PC-3 (cell line): ENCODE results near the gene CCS. TPM values are rescaled to one million over a fixed set of nuclear protein-coding genes. Genes with fewer than 3 reads are reported as not detected.

ENCODE experiments used
- ATAC-seq: fragments of 200-7000 bp; cut with Tn5 transposase; 2 replicates; pipeline ENCODE4 v1.9.1; 2020; ENCODE audit warnings: mild to moderate bottlenecking, moderate library complexity
- BruUV-seq: library from RNA; stranded (reverse); fragments of 400-500 nt; replicated peaks from 2 replicates; lab custom pipeline; 2021; lab: Mats Ljungman, UMichigan
- CTCF ChIA-PET: fragments of 300-600 bp; sonication (Branson Sonifier 250); formaldehyde crosslinking; loops from one replicate; lab custom pipeline; 2022; ENCODE audit warnings: antibody characterized with exemption; lab: Charles Lee
- POLR2A ChIA-PET: fragments of 300-600 bp; sonication (Branson Sonifier 250); formaldehyde crosslinking; loops from one replicate; lab custom pipeline; 2022; ENCODE audit warnings: antibody characterized with exemption; ENCODE audit not compliant: unreplicated experiment; lab: Charles Lee
- DNase-seq: peaks from one replicate; pipeline ENCODE4 v3.0.0-alpha.2; 2015
- H2AFZ ChIP-seq: fragments of 300-600 bp; sonication (generic); 2 replicates; pipeline ENCODE4 v1.6.0; 2016; ENCODE audit warnings: antibody characterized with exemption, low read length
- H3F3A ChIP-seq: fragments of 300-600 bp; sonication (generic); one replicate; pipeline ENCODE4 v1.6.0; 2017; ENCODE audit warnings: antibody characterized with exemption, low read length, control low read depth, mild to moderate bottlenecking; ENCODE audit not compliant: unreplicated experiment
- H3K27ac ChIP-seq: fragments of 300-600 bp; sonication (generic); 2 replicates; pipeline ENCODE4 v1.5.1; 2016; ENCODE audit warnings: mild to moderate bottlenecking, low read length
- H3K27me3 ChIP-seq: fragments of 300-600 bp; sonication (generic); 2 replicates; pipeline ENCODE4 v1.6.1; 2016; ENCODE audit warnings: low read length, mixed read lengths
- H3K36me3 ChIP-seq: fragments of 300-600 bp; sonication (generic); 2 replicates; pipeline ENCODE4 v1.6.1; 2016; ENCODE audit warnings: low read depth, mixed run types, low read length, mixed read lengths
- H3K4me1 ChIP-seq: fragments of 300-600 bp; sonication (generic); 2 replicates; pipeline ENCODE4 v1.5.1; 2016; ENCODE audit warnings: low read length; ENCODE audit not compliant: insufficient read depth
- H3K4me2 ChIP-seq: fragments of 300-600 bp; sonication (generic); 2 replicates; pipeline ENCODE4 v1.6.0; 2016; ENCODE audit warnings: low read length
- H3K4me3 ChIP-seq: fragments of 300-600 bp; sonication (generic); 2 replicates; pipeline ENCODE4 v1.5.1; 2016; ENCODE audit warnings: mild to moderate bottlenecking, low read length, mixed read lengths
- H3K79me2 ChIP-seq: fragments of 300-600 bp; sonication (generic); 2 replicates; pipeline ENCODE4 v1.6.1; 2017; ENCODE audit warnings: low read length, mixed read lengths
- H3K9ac ChIP-seq: fragments of 300-600 bp; sonication (generic); 2 replicates; pipeline ENCODE4 v1.6.0; 2016; ENCODE audit warnings: mild to moderate bottlenecking, low read length
- H3K9me2 ChIP-seq: fragments of 300-600 bp; sonication (generic); replicated peaks from 2 replicates; pipeline ENCODE4 v1.6.1; 2016; ENCODE audit warnings: mixed run types, low read length, mixed read lengths
- H3K9me3 ChIP-seq: fragments of 300-600 bp; sonication (generic); 2 replicates; pipeline ENCODE4 v1.6.1; 2016; ENCODE audit warnings: low read length, mixed read lengths
- H4K20me1 ChIP-seq: fragments of 300-600 bp; sonication (generic); 2 replicates; pipeline ENCODE4 v1.6.1; 2016; ENCODE audit warnings: low read length, mixed read lengths
- CTCF ChIP-seq: fragments of 300-600 bp; sonication (generic); conservative IDR thresholded peaks from 2 replicates; pipeline ENCODE4 v1.5.1; 2017; ENCODE audit warnings: antibody characterized with exemption, low read depth, mild to moderate bottlenecking, low read length
- EZH2 ChIP-seq: fragments of 300-600 bp; sonication (generic); IDR thresholded peaks from one replicate; pipeline ENCODE4 v1.6.1; 2017; ENCODE audit warnings: antibody characterized with exemption, mild to moderate bottlenecking, low read length; ENCODE audit not compliant: unreplicated experiment
- EZH2phosphoT487 ChIP-seq: fragments of 300-600 bp; sonication (generic); IDR thresholded peaks from 2 replicates; pipeline ENCODE4 v1.6.1; 2018; ENCODE audit warnings: mild to moderate bottlenecking, antibody characterized with exemption, low read length, borderline replicate concordance
- intact Hi-C: fragments of 100-400 bp; cut with micrococcal nuclease; formaldehyde crosslinking; loops from 2 replicates; pipeline ENCODE4 v1.9.0; 2023
- total RNA-seq: library from RNA; depleted of rRNA; stranded (reverse); fragments of >200 nt; gene quantifications from 2 replicates; pipeline ENCODE4 v1.2.3, GENCODE V29; 2014

CCS gene
- total RNA-seq, 1 experiment from 2014 or later = 43.8 TPM

GRCh38 chr11:66559866-66560676 lies 32.9 kb upstream of the CCS start:
- POLR2A ChIA-PET = no interaction called here
- TF ChIP-seq EZH2phosphoT487 = no peak
- TF ChIP-seq EZH2 = no peak
- TF ChIP-seq CTCF = no peak
- no peaks in the 10 kb centered on the region for H3K36me3 ChIP-seq
- no peak overlapping the region for H3K4me2 ChIP-seq
- H4K20me1 ChIP-seq = no peaks in the 10 kb centered on the region
- H2AFZ ChIP-seq = no peak overlapping the region
- H3K27me3 ChIP-seq = no peaks in the 10 kb centered on the region
- no peaks in the 10 kb centered on the region for H3K9me2 ChIP-seq
- intact Hi-C loops = no loop called here
- H3K4me3 ChIP-seq = no peak overlapping the region
- ATAC-seq = no peak
- no peaks in the 10 kb centered on the region for H3K9me3 ChIP-seq
- no TSS peak for BruUV-seq
- H3K27ac ChIP-seq = no peak overlapping the region
- CTCF ChIA-PET = no interaction called here
- H3K4me1 ChIP-seq = no peaks in the 10 kb centered on the region
- DNase-seq = no peak
- no peak overlapping the region for H3K9ac ChIP-seq
- no peaks in the 10 kb centered on the region for H3K79me2 ChIP-seq
- H3F3A ChIP-seq = no peaks in the 10 kb centered on the region

GRCh38 chr11:66561178-66561974 lies 31.6 kb upstream of the CCS start:
- Histone ChIP-seq H3K79me2 (no peaks in the 10 kb centered on the region), H3K9me2 (no peaks in the 10 kb centered on the region), H3K4me2 (no peak overlapping the region), H2AFZ (no peak overlapping the region), H3K27me3 (no peaks in the 10 kb centered on the region), H3F3A (no peaks in the 10 kb centered on the region), H3K4me1 (no peaks in the 10 kb centered on the region), H3K27ac (no peak overlapping the region), H3K9me3 (no peaks in the 10 kb centered on the region), H3K36me3 (no peaks in the 10 kb centered on the region), H3K4me3 (no peak overlapping the region), H4K20me1 (no peaks in the 10 kb centered on the region), H3K9ac (no peak overlapping the region)
- ATAC-seq (no peak), DNase-seq (no peak)
- BruUV-seq = no TSS peak
- TF ChIP-seq CTCF (no peak), EZH2 (no peak), EZH2phosphoT487 (no peak)
- intact Hi-C loops = no loop called here
- POLR2A ChIA-PET = no interaction called here
- CTCF ChIA-PET = interaction anchor here (0.7 kb wide), 1 partner anchor 133 kb away, joined by 3 read pairs; no protein-coding TSS in a partner anchor

- CTCF ChIA-PET = no interaction called here
- Histone ChIP-seq H3F3A (no peaks in the 10 kb centered on the region), H3K79me2 (no peaks in the 10 kb centered on the region), H3K27ac (no peak overlapping the region), H2AFZ (no peak overlapping the region), H3K9me3 (no peaks in the 10 kb centered on the region), H3K4me1 (no peaks in the 10 kb centered on the region), H4K20me1 (no peaks in the 10 kb centered on the region), H3K36me3 (no peaks in the 10 kb centered on the region), H3K4me3 (no peak overlapping the region), H3K9me2 (no peaks in the 10 kb centered on the region), H3K9ac (no peak overlapping the region), H3K27me3 (no peaks in the 10 kb centered on the region), H3K4me2 (no peak overlapping the region)
- TF ChIP-seq EZH2 (no peak), CTCF (no peak), EZH2phosphoT487 (no peak)
- DNase-seq (no peak), ATAC-seq (no peak)
- no TSS peak for BruUV-seq
- intact Hi-C loops = no loop called here
- POLR2A ChIA-PET = no interaction called here
Observed at GRCh38 chr11:66561975-66562248, 31.1 kb upstream of the CCS start.
